Neutrophil (primary cell): ENCODE data around the gene DEDD2.

ENCODE experiments used
- H3K27ac ChIP-seq: fragments of 200-600 bp; sonication (generic); 2 replicates; pipeline ENCODE4 v1.5.1; 2016; ENCODE audit warnings: mild to moderate bottlenecking, moderate library complexity
- H3K27me3 ChIP-seq: fragments of 200-600 bp; sonication (generic); 2 replicates; pipeline ENCODE4 v1.6.0; 2016; ENCODE audit warnings: mild to moderate bottlenecking
- H3K36me3 ChIP-seq: fragments of 200-600 bp; sonication (generic); 2 replicates; pipeline ENCODE4 v1.5.1; 2017
- H3K4me1 ChIP-seq, 2 experiments: fragments of 200-600 bp in 1 of 2; sonication (generic) in 1 of 2; 1 replicate in 1 of 2; 2 replicates in 1 of 2; pipeline versions ENCODE4 v1.5.1 to v1.6.1; 2013 to 2016; ENCODE audit warnings: low read depth in 1 of 2, low read length in 1 of 2, mild to moderate bottlenecking in 1 of 2, moderate library complexity in 1 of 2; ENCODE audit not compliant: control insufficient read depth in 1 of 2, insufficient read depth in 1 of 2
- H3K4me3 ChIP-seq, 2 experiments: fragments of 200-600 bp in 1 of 2; sonication (generic) in 1 of 2; 1 replicate in 1 of 2; 2 replicates in 1 of 2; pipeline ENCODE4 v1.5.1; 2013 to 2016; ENCODE audit warnings: low read depth in 1 of 2, low read length in 1 of 2, mild to moderate bottlenecking in 1 of 2, moderate library complexity in 1 of 2
- H3K9me3 ChIP-seq: fragments of 200-600 bp; sonication (generic); 2 replicates; pipeline ENCODE4 v1.5.1; 2016
- CTCF ChIP-seq: fragments of 200-600 bp; sonication (generic); IDR thresholded peaks from 2 replicates; pipeline ENCODE4 v1.5.1; 2016; ENCODE audit warnings: antibody characterized with exemption

DEDD2 gene

GRCh38 chr19:42248270-42249148, 31.0 kb upstream of the DEDD2 start:
- peaks cover 22% of the 10 kb centered on the region for H3K36me3 ChIP-seq
- no peak for TF ChIP-seq CTCF
- H3K27me3 ChIP-seq, result no peaks in the 10 kb centered on the region
- no peaks in the 10 kb centered on the region for H3K9me3 ChIP-seq
- no peak overlapping the region for H3K4me3 ChIP-seq
- no peak overlapping the region for H3K27ac ChIP-seq
- H3K4me1 ChIP-seq, result peaks cover 38 to 48% of the 10 kb centered on the region in 2 experiments

- Histone ChIP-seq H3K4me1 (peaks cover 37 to 48% of the 10 kb centered on the region in 2 experiments), H3K9me3 (no peaks in the 10 kb centered on the region), H3K36me3 (peaks cover 22% of the 10 kb centered on the region), H3K27ac (no peak overlapping the region), H3K27me3 (no peaks in the 10 kb centered on the region), H3K4me3 (no peak overlapping the region)
- no peak for TF ChIP-seq CTCF
Observed at GRCh38 chr19:42247640-42248199, 30.2 kb upstream of the DEDD2 start.

- no peaks in the 10 kb centered on the region for H3K27me3 ChIP-seq
- no peaks in the 10 kb centered on the region for H3K9me3 ChIP-seq
- peaks cover 22% of the 10 kb centered on the region for H3K36me3 ChIP-seq
- peak overlapping the region; percentile 36 for H3K27ac ChIP-seq
- no peak for TF ChIP-seq CTCF
- H3K4me1 ChIP-seq, result peaks cover 33 to 42% of the 10 kb centered on the region in 2 experiments
- H3K4me3 ChIP-seq, result no peak overlapping the region
Observed at GRCh38 chr19:42246922-42247639, 29.6 kb upstream of the DEDD2 start.

- no peak overlapping the region for H3K4me3 ChIP-seq
- H3K36me3 ChIP-seq, result peaks cover 22% of the 10 kb centered on the region
- H3K27ac ChIP-seq, result peak overlapping the region; percentile 36
- no peaks in the 10 kb centered on the region for H3K27me3 ChIP-seq
- TF ChIP-seq CTCF, result no peak
- H3K9me3 ChIP-seq, result no peaks in the 10 kb centered on the region
- H3K4me1 ChIP-seq, result peaks cover 34 to 42% of the 10 kb centered on the region in 2 experiments
Observed at GRCh38 chr19:42246143-42246921, 28.9 kb upstream of the DEDD2 start.

- no peaks in the 10 kb centered on the region for H3K9me3 ChIP-seq
- H3K4me3 ChIP-seq, result peak overlapping the region; percentile 65 to 94
- no peaks in the 10 kb centered on the region for H3K27me3 ChIP-seq
- H3K36me3 ChIP-seq, result peaks cover 20% of the 10 kb centered on the region
- H3K27ac ChIP-seq, result peak overlapping the region; percentile 90
- peaks cover 38 to 43% of the 10 kb centered on the region in 2 experiments for H3K4me1 ChIP-seq
- no peak for TF ChIP-seq CTCF
Observed at GRCh38 chr19:42245231-42245630, 27.8 kb upstream of the DEDD2 start.
